ENCODE results near the gene ATRN.

- no peak for TF ChIP-seq CTCF (IDR thresholded peaks at IDR 0.05; ENCODE audit: low read depth, low read length, missing input control)
- no peak for TF ChIP-seq EGR1 (IDR thresholded peaks at IDR 0.05; ENCODE audit: low read depth in 2 of 2)
- no peak for TF ChIP-seq FOXA1 (IDR thresholded peaks at IDR 0.05)
- no peak for TF ChIP-seq MAX (IDR thresholded peaks at IDR 0.05)
- TF ChIP-seq JUND (IDR thresholded peaks at IDR 0.05), result no peak
- no peak for TF ChIP-seq REST (IDR thresholded peaks at IDR 0.05)
- TF ChIP-seq TAF1 (conservative IDR thresholded peaks at IDR 0.05), result no peak
These were observed 109.6 kb downstream of the ATRN start for GRCh38 chr20:3580412-3580811.

Data from liver (tissue), 3 donors.